ENCODE results near the gene FUT1. TPM values are rescaled to one million over a fixed set of nuclear protein-coding genes. Genes with fewer than 3 reads are reported as not detected.

FUT1 gene
- polyA plus RNA-seq, 1 donor (not counting 4 experiments of a cell fraction or from before 2014, with no cell fraction given): 3.7 TPM

- Histone ChIP-seq H3K4me2 (ENCODE audit: control insufficient read depth, extremely low read depth, insufficient read depth, low read depth, low read length) (no peak within 1 kb of the TSS), H3K27me3 (ENCODE audit: control insufficient read depth, extremely low read depth, insufficient read depth, low read length) (no peaks in the 10 kb centered on the region), H3K9me1 (ENCODE audit: control insufficient read depth, extremely low read depth, insufficient read depth, low read length) (peaks cover 4% of the 10 kb centered on the region), H3K4me3 (ENCODE audit: control insufficient read depth in 2 of 3, extremely low read depth in 1 of 3, insufficient read depth in 2 of 3, low read depth in 1 of 3, low read length in 3 of 3) (no peak within 1 kb of the TSS), H3K9ac (ENCODE audit: control insufficient read depth, extremely low read depth, insufficient read depth, low read length) (no peak within 1 kb of the TSS), H3K4me1 (ENCODE audit: control insufficient read depth, extremely low read depth, insufficient read depth, low read length) (peaks cover 9% of the 10 kb centered on the region), H3K79me2 (ENCODE audit: control insufficient read depth, insufficient read depth, low read length) (peaks cover 13% of the 10 kb centered on the region), H3K9me3 (ENCODE audit: control insufficient read depth, low read depth, low read length) (no peaks in the 10 kb centered on the region), H2AFZ (ENCODE audit: control insufficient read depth, low read length) (no peak within 1 kb of the TSS), H3K27ac (ENCODE audit: control insufficient read depth, insufficient read depth, low read length) (no peak within 1 kb of the TSS), H3K36me3 (ENCODE audit: control insufficient read depth in 2 of 2, extremely low read depth in 1 of 2, insufficient read depth in 2 of 2, low read length in 2 of 2) (peaks cover 2 to 7% of the 10 kb centered on the region in 2 experiments), H4K20me1 (ENCODE audit: control insufficient read depth, extremely low read depth, insufficient read depth, low read length) (no peaks in the 10 kb centered on the region)
- FAIRE-seq: no peak
- dilution Hi-C loops (cut with MboI; ENCODE audit: extremely low pct_ligation_motif_present, low sequenced_read_pairs): no loop called here
- DNase-seq (ENCODE audit: low read depth, low spot score): no peak
- TF ChIP-seq CTCF (optimal IDR thresholded peaks at IDR 0.05 in 1 of 3, IDR thresholded peaks at IDR 0.05 in 1 of 3, conservative IDR thresholded peaks at IDR 0.05 in 1 of 3; ENCODE audit: extremely low read depth in 1 of 3, insufficient read depth in 2 of 3, low read length in 3 of 3): no peak
- TF ChIP-seq EZH2 (IDR thresholded peaks at IDR 0.05; ENCODE audit: low read length): no peak
These were observed 2.7 kb upstream of the FUT1 start, which contains the start of gene FGF21 for GRCh38 chr19:48755084-48755641. Gene FGF21 (plus strand): TSS chr19:48755524. CDS start chr19:48756237, 713 bp downstream.

DNA sequence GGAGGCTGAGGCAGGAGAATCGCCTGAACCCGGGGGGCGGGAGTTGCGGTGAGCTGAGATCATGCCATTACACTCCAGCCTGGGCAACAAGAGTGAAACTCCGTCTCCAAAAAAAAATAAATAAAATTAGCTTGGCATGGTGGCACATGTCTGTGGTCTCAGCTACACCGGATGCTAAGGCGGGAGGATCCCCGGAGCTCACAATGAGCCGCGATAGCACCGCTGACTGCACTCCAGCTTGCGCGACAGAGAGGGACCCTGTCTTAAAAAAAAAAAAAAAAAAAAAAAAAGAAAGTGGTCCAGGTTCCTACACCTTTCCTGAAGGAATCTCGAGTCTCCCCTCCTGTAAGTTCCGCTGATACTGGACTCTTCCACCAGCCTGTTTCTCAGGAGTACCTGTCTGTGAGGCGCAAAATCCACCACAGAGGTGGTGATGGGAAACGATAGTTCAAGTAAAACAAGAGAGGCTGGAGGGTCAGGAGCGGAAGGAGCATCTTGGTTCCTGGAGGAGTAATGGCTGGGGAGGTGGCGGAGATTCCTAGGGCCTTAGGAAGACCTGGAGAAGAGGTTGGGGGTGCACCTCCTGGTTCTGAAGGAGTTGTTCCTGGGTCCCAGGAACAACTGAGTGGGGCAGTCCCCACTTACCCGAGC is 471 bp downstream of the FUT1 start:
- no peaks in the 10 kb centered on the region for H3K9me3 ChIP-seq (ENCODE audit: control insufficient read depth, low read depth, low read length)
- no peak for TF ChIP-seq EZH2 (IDR thresholded peaks at IDR 0.05; ENCODE audit: low read length)
- H3K9me1 ChIP-seq (ENCODE audit: control insufficient read depth, extremely low read depth, insufficient read depth, low read length): peaks cover 4% of the 10 kb centered on the region
- no peaks in the 10 kb centered on the region for H4K20me1 ChIP-seq (ENCODE audit: control insufficient read depth, extremely low read depth, insufficient read depth, low read length)
- H3K36me3 ChIP-seq (ENCODE audit: control insufficient read depth in 2 of 2, extremely low read depth in 1 of 2, insufficient read depth in 2 of 2, low read length in 2 of 2): peaks cover 13 to 16% of the 10 kb centered on the region in 2 experiments
- peak overlapping the region; percentile 48 for H2AFZ ChIP-seq (ENCODE audit: control insufficient read depth, low read length)
- dilution Hi-C loops (cut with MboI; ENCODE audit: extremely low pct_ligation_motif_present, low sequenced_read_pairs): no loop called here
- peak overlapping the region; percentile 78 for H3K9ac ChIP-seq (ENCODE audit: control insufficient read depth, extremely low read depth, insufficient read depth, low read length)
- peak overlapping the region; percentile 57 for H3K4me2 ChIP-seq (ENCODE audit: control insufficient read depth, extremely low read depth, insufficient read depth, low read depth, low read length)
- peaks cover 21% of the 10 kb centered on the region for H3K79me2 ChIP-seq (ENCODE audit: control insufficient read depth, insufficient read depth, low read length)
- H3K27me3 ChIP-seq (ENCODE audit: control insufficient read depth, extremely low read depth, insufficient read depth, low read length): no peaks in the 10 kb centered on the region
- H3K4me1 ChIP-seq (ENCODE audit: control insufficient read depth, extremely low read depth, insufficient read depth, low read length): peaks cover 9% of the 10 kb centered on the region
- no peak for DNase-seq (ENCODE audit: low read depth, low spot score)
- peak overlapping the region; percentile 59 to 72 (median 69) for H3K4me3 ChIP-seq (ENCODE audit: control insufficient read depth in 2 of 3, extremely low read depth in 1 of 3, insufficient read depth in 2 of 3, low read depth in 1 of 3, low read length in 3 of 3)
- no peak for FAIRE-seq
- H3K27ac ChIP-seq (ENCODE audit: control insufficient read depth, insufficient read depth, low read length): peak overlapping the region; percentile 59
